ENCODE results near the gene PLEKHH1. TPM values are rescaled to one million over a fixed set of nuclear protein-coding genes. Genes with fewer than 3 reads are reported as not detected.

PLEKHH1 gene
- total RNA-seq, 4 donors from 2014 or later: 10.5 to 23.1 (median 17.2) TPM

DNA sequence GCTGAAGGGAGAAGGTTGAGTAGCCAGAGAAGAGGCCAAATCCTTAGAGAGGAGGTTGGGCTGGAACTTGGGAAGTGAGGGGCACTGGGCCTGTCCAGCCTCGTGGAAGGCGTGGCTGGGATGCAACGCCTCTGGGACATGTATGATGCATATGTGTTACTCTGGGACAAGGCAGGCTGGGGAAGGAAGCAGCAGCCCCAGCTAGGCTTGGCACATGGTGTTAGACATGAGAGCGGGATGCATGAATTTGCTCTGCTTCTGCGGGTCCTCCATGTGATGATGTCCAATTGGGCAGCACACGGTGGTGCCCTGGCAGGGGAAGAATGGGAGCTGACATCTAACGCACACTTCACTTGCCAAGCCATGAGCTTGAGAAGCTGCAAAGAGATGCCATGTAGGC, 21.3 kb downstream of the PLEKHH1 start:
- intact Hi-C loops (cut with DNase I; ENCODE audit: low total_unique reads): no loop called here
- 83 to 84% methylated on average over 7 of the region's 7 CpGs for WGBS, 2 donors
- TF ChIP-seq POLR2A (IDR thresholded peaks at IDR 0.05): no peak
- TF ChIP-seq, protein P1, sequence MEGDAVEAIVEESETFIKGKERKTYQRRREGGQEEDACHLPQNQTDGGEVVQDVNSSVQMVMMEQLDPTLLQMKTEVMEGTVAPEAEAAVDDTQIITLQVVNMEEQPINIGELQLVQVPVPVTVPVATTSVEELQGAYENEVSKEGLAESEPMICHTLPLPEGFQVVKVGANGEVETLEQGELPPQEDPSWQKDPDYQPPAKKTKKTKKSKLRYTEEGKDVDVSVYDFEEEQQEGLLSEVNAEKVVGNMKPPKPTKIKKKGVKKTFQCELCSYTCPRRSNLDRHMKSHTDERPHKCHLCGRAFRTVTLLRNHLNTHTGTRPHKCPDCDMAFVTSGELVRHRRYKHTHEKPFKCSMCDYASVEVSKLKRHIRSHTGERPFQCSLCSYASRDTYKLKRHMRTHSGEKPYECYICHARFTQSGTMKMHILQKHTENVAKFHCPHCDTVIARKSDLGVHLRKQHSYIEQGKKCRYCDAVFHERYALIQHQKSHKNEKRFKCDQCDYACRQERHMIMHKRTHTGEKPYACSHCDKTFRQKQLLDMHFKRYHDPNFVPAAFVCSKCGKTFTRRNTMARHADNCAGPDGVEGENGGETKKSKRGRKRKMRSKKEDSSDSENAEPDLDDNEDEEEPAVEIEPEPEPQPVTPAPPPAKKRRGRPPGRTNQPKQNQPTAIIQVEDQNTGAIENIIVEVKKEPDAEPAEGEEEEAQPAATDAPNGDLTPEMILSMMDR (IDR thresholded peaks at IDR 0.05): no peak
- no peak overlapping the region for H3K4me3 ChIP-seq (ENCODE audit: low read depth, poor library complexity, severe bottlenecking)
- DNase-seq (ENCODE audit: low spot score in 2 of 2): no peak

DNA sequence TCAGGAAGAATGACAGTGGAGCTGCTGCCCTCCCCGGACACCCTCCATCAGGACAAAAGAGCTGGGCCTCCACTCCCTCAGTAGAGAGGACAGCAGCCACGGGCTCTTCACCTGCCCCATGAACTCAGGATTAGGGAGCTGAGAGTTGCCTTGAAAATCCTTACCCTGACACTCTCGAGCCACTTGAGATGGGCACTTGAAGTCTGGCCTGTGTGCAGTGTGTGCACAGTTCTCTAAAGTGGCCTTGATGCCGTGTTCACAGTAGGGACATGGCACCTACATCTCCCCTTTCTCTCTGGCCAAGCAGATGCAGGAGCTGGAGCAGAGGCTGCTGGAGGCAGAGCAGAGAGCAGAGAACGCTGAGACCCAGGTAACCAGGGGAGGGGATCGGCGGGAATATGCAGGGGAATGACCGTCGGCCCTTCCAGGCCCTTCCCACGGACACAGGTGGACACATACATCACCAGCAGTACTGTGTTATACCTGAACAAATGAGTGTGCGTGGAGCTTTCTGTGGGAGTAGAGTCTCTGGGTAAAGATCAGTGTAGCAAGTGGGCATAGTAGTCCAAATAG, 22.5 kb downstream of the PLEKHH1 start:
- WGBS, 2 donors: 83 to 84% methylated on average over 11 of the region's 11 CpGs
- intact Hi-C loops (cut with DNase I; ENCODE audit: low total_unique reads): no loop called here
- TF ChIP-seq POLR2A (IDR thresholded peaks at IDR 0.05): no peak
- TF ChIP-seq, protein P1 (IDR thresholded peaks at IDR 0.05): no peak
- H3K4me3 ChIP-seq (ENCODE audit: low read depth, poor library complexity, severe bottlenecking): no peak overlapping the region
- no peak for DNase-seq (ENCODE audit: low spot score in 2 of 2)

DNA sequence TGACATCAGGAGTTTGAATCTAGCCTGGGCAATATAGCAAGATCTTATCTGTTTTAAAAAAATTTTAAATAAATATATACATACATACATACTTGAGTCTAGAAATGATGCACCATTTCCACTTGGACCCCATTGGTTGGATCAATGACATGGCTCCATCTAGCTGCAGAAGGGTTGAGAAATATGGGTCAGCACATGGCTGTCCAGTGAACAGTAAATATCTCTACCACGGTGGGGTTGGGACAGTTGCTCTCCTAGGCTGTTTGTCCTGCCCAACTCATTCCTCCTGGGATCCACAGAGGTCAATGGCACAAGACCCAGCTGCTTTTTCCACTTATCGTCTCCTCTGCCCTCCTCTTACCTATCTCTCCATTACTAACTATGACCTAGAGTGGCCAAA, 23.6 kb downstream of the PLEKHH1 start:
- DNase-seq (ENCODE audit: low spot score in 2 of 2): no peak
- intact Hi-C loops (cut with DNase I; ENCODE audit: low total_unique reads): no loop called here
- 85% methylated on average over 2 of the region's 2 CpGs for WGBS, 2 donors
- H3K4me3 ChIP-seq (ENCODE audit: low read depth, poor library complexity, severe bottlenecking): no peak overlapping the region
- TF ChIP-seq, protein P1 (IDR thresholded peaks at IDR 0.05): no peak
- no peak for TF ChIP-seq POLR2A (IDR thresholded peaks at IDR 0.05)

DNA sequence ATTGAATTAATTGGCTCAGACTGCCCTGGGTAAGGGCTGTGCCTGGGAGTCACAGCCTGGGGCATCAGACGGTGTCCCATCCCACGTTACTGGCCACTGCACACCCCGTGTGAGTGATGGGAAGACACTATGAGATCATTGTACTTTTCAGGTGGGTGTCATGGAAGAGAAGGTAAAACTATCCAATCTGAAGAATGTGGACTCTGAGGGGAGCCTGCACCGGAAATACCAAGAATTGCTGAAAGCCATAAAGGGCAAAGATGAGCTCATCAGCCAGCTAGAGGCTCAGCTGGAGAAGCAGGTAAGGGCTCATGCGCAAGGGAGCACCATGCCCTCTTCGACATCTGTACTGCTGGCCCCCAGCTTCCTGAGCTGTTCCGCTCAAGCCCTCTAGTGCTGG, 24.0 kb downstream of the PLEKHH1 start:
- H3K4me3 ChIP-seq (ENCODE audit: low read depth, poor library complexity, severe bottlenecking): no peak overlapping the region
- TF ChIP-seq POLR2A (IDR thresholded peaks at IDR 0.05): no peak
- TF ChIP-seq, protein P1 (IDR thresholded peaks at IDR 0.05): no peak
- no peak for DNase-seq (ENCODE audit: low spot score in 2 of 2)
- intact Hi-C loops (cut with DNase I; ENCODE audit: low total_unique reads): no loop called here
- WGBS, 2 donors: 77 to 79% methylated on average over 7 of the region's 7 CpGs

DNA sequence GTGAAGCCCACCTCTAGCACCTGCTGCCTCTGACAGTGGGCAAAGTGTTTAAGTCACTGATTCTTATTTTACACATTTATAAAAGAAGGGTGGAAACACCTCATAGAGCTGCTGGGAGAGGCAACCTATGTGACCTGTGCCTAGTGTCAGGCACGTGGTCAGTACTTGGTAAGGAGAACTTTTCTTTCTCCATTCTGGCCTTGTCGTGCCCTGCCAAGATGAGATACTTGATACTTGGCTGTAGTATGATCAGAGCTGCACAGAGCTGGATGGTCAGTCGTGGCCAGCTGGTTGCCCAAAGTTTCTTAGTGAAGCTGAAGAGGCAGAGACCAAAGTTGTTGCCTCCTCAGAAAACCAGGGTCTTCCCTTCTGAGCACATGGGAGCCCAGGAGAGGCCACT, 24.6 kb downstream of the PLEKHH1 start:
- no peak for DNase-seq (ENCODE audit: low spot score in 2 of 2)
- TF ChIP-seq, protein P1 (IDR thresholded peaks at IDR 0.05): no peak
- TF ChIP-seq POLR2A (IDR thresholded peaks at IDR 0.05): no peak
- no peak overlapping the region for H3K4me3 ChIP-seq (ENCODE audit: low read depth, poor library complexity, severe bottlenecking)
- intact Hi-C loops (cut with DNase I; ENCODE audit: low total_unique reads): no loop called here
- WGBS, 2 donors: 86 to 97% methylated on average over 3 of the region's 3 CpGs

DNA sequence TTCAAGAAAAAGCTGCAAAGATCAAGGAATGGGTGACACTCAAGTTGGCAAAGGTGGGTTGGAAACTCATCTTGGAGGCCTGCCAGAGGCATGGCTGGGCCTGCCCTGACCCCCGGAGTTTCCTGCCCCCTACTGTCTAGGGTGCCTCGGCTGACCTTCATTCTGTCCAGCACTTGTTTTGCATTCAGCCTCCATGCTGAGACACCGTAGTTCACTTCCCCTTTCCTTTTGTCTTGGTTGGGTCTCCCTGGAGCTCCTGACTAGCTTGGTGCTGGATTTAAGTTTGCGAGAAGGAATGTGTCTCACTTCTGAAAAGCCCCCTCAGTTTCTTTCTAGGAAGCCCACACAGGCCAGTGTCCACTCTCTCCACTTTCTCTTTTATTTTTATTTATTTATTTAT, 26.5 kb downstream of the PLEKHH1 start:
- H3K4me3 ChIP-seq (ENCODE audit: low read depth, poor library complexity, severe bottlenecking): no peak overlapping the region
- WGBS, 2 donors: 54 to 57% methylated on average over 4 of the region's 4 CpGs
- TF ChIP-seq POLR2A (IDR thresholded peaks at IDR 0.05): no peak
- TF ChIP-seq, protein P1 (IDR thresholded peaks at IDR 0.05): no peak
- intact Hi-C loops (cut with DNase I; ENCODE audit: low total_unique reads): no loop called here
- no peak for DNase-seq (ENCODE audit: low spot score in 2 of 2)
